HG03520 (cell line): ENCODE data around the gene LHX2.

Experiments
- ATAC-seq: cut with Tn5 transposase; IDR thresholded peaks from one replicate; pipeline ENCODE4 v1.9.1; 2021; ENCODE audit warnings: mild to moderate bottlenecking, moderate library complexity; ENCODE audit not compliant: unreplicated experiment

The LHX2 gene

DNA sequence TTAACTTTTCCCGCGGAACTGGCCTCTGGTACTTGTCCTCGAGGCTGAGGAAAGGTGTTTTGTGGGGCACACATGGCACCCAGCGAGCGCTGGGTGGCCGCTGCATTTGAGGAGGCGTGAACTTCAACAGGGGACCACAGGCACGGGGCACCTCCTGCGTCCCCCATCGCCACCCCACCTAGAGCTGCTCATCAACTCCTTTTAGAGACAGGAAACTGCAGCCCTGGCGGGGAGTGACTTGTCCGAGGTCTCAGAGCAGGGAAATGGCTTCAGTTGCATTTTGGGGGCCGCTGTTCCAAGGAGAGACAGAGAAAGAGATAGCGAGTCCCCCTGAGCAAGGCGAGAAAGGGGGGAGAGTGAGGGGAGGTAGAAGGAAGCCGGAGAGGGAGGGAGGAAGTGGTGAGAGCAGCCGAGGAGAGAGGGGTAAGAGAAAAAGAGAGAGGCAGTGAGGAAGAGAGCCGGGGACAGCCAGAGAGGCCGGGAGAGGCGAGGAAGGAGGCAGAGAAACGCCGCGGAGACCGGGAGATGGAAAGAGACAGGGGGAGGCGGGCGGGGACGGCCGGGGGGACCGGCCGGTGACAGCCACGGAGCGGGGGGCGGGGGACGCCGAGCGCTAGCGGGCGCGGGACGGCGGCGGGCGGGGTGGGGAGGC is 12.5 kb upstream of the LHX2 start:
- no peak for ATAC-seq

DNA sequence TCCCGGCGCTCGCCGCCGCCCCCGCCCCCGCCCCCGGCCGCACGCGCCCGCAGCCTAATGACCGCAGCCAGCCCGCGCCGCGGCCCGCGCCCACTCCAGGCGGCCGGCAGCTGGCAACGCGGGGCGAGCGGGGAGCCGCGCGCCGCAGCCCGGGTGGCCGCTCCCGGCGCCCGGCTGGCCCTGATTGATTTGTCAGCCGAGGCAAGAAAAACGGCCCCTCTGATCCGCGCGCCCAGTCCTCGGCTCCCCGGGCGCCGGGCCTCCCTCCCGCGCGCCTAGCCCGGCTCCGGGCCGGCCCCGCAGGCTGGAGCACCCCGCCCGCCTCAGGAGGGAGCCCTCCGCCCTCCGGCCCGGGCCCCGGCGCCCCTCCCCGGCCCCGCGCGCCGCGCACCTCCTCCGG is 11.9 kb upstream of the LHX2 start:
- ATAC-seq, result no peak

DNA sequence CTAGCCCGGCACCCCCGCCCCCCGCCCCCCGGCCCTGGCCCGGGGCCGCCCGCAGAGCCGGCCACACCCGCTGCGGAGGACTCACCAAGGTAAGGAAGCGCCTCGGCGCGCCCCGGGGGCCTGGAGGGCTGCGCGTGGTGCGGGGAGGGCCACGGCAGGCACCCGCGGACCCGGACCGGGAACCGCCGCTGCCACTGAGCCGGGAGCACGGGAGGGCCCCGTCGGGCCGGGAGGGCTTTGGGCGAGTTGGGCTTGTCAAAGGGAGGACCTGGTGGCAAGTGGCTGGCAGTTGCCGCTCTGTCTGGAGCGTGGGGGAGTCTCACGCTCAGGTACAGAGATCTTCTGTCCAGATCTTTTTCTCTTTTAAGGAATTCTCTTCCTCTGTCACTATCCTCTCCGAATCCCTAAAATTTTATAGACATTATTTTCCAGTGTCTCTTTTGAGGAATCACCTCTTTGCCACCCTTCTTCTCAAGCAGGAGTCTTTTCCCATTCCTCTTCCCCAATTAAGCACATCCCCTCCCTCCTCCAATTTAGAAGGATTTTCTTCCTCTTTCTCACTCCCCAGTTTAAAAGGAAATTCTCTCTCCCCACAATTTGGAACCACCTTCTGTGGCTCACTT is 11.3 kb upstream of the LHX2 start:
- no peak for ATAC-seq

DNA sequence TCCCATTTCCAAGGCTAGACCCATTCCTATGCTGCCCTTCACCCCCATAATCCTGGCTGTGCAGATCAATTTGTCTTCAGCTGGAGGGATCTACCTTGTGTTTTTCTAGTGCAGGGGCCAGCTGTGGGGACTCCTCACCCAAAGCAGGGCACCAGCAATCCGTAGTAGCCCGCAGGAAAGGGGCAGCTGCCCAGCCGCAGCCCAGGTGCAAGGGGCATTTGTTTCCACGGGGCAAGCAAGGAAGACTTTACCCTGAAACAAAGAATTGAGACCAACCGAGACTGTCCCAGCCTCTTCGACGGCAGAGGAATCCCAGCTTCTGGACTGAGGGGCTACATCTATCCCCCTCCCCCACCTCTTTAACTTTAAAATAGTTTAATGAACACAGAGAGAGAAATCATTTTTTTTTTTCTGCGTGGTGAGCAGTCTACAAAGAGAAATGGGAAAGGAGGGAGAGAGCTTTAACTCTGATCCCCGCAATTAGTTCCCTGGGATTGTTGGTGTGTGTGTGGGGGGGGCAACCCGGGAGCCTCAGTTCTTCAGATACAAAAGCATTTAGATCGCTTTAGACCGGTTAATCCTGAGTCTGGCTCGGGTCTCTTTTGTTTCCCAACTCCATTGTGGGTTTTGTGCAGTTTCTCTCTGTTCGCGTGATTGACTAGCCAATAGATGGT is 10.6 kb upstream of the LHX2 start:
- ATAC-seq, result no peak

DNA sequence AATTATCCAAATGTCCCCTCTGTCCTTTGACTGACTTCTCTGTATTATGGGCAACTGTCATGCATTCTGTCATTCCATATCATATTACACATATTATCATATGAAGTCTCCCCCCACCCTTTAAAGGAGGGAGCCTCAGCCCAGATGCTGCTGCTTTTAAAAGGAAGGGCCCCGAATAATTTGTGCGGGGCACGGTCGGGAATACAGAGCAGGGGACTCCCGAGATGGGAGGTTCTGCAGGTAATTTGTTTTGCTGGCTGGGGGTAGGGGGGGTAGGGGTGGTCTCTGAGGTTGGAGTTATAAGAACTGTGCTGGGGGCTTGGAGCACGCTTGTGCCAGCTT is 10.1 kb upstream of the LHX2 start:
- no peak for ATAC-seq

DNA sequence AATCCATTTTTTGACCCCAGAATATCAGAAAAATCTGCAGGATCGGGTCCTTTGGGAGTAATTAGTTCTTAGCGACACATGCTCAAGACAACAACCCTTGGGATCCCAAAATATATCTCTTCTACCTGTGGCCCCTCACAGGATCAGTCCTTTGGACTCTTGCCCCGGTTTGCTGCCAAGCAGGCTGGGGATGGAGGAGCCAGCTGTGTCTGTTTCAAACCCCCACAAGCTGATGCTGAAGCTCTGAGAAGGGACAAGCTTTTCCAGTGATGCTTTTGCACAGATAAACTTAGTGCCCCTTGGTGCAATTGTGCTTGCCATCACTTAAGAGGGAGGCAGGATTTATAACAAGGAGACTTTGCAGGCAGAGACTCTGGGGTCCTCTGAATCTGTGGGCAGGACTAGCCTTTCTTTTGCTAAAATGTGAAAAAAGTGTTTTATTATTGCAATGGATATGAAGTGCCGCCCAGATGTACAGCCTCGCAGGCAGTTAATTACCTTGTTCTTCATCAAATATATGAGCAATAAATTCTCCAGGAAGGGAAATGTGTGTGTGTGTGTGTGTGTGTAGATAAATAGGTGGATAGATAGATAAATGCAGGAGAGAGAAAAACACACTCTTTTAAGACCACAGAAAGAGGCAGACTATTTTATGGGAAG is 9.6 kb upstream of the LHX2 start:
- no peak for ATAC-seq

DNA sequence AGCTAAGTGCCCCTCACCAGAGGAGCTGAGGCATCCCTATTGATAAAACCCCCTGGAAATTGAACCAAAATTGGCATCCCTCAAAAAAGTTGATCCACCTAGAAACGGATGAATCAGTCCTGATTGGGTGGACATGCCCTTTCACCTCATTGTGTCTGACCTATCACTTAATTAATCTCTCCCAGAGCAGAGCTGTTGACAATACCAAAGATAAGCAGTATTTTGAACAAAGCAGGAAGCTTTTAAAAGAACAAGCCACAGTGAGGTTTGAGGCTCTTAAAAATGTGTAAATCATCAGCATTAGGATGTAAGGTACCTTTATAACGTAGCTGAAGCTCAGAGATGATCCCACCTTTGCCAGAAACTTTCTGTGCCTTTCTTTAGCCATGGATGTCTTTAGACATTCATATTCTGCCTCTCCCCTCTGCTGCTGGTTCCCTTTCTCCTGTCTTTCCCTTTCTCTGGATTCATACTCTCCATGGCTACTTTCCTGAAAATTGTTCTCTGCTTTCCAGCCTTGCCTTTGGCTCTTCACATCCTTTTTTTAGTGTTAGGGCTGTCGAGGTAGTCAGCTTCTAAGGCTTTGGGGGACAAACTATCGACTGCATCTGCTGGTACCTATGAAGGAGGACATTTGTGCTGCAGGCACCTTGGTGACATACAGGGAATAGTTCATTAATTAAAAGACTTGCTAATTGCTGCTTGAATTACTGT is 7.8 kb upstream of the LHX2 start:
- no peak for ATAC-seq

DNA sequence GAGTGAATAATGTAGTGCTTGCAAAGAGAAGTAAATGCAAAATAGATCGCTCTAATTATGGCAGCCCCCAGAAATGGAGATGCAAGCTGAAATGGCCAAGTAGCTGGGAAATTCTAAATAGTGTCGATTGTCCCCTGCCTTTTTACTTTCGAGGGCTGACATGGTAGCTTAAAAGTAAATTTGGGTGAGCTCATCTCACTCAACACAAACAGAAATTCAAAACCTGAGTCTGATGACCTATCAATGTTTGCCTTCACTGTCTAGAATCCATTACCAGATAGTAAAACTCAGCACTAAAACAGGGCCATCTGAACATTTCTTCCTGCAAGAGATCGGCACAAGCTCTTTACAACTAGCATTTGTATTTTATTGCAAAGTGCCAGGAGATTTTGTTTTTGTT is 7.0 kb upstream of the LHX2 start:
- ATAC-seq, result no peak

DNA sequence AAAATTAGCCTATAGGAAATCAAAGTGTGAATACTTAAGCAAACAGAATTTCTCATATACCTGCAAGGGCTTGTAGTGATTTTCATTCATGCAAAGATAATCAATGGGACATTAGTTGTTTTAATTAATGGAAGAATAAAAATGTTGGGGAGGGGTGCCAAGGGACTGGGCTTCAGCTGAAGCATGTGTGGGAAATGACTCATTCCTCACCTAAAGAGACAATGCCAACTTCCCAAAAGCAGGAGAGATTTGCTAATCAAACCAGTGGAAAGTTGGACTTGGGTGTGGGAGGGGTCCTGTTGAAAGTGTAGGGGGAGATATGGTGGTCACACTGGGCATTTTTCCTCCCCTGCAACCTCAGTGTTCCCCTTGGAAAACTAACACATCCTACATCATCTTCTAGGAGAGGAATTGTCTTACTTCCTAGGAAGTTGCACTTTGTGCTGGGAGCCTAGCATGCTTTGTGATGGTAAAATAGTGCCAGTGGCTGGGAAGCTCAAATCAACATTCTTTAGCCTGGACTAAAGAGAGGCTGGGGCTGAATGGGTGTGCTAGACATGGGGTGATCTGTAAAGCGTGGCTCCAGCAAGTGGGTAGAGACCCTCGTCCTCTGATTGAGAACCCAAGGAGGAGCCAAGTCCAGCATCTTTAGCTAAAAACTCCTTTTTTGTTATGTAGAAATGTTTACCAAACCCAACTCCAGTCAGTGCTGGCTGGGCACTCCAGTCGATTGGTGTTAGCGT is 6.4 kb upstream of the LHX2 start:
- no peak for ATAC-seq

DNA sequence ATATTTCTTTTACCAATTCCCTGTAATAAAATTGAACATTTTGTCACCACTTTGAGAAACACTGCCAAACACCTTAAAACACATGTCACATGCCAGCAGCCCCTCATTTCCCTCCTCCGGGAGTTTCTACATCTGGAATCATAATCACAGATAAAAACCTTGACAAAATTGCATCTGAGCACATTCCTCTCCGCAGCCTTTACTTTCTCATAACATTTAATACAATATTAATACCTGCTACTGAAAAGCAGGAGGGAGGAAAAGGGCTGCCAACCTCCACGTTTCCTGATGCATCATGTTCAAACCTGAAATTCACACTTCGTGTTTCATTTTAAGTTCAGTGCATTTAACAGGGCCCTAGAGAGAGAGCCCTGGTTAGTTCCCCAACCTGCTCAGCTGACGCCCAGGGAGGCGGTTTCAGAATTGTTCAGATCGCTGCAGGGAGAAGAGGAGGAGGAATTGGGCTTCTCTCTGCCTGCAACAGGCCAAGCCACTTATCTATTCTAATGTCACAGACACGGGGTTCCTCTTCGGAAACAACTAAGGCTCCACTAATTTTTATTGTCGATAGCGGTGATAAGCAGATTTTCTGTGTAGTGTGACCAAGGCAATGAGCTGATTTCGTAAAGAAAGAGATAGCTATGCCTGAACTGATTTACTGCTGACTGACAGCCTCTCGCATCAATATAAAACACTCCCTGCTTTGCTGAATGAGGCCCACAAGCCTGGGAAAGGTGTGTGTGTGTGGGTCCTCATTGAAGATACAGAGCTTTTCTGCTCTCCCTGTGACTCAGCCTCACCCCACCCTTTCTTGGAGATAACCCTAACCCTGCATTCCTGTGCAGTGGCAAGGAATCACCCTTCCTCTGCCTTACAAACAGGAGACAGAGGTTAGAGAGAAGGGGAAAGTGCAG is 4.9 kb upstream of the LHX2 start:
- ATAC-seq, result no peak

DNA sequence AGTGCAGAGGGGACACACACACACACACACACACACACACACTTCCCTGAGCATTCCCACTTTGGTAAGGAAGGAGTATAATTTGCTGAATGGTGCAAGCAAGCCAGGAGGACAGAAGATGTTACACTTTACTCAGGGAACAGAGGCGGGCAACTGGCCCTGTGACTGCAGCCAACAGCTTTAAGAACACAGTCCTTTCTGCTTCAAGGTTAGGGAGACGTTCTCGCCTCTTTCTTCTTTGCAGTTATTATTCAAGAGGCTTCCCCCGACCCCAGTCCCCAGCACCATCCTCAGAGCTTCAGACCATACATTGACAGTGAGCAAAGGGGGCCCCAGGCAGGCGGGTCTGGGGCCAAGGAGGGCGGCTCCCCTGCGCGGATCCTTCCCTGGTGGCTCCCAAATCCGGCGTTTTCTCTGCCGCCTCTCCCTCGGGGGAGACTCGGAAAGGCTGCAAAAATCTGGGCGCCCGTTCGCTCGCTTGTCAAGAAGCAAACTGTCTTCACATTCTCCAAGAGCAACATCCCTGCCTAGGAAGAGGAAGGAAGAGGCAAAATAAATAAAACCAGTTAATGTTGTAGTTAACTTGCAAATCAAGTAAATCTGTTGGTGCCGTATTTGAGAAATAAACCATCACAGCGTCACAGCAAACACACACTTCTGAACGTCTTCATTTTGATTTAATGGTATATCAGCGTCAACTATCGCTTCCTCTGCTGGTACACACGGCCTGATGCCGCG is 3.8 kb upstream of the LHX2 start:
- no peak for ATAC-seq

DNA sequence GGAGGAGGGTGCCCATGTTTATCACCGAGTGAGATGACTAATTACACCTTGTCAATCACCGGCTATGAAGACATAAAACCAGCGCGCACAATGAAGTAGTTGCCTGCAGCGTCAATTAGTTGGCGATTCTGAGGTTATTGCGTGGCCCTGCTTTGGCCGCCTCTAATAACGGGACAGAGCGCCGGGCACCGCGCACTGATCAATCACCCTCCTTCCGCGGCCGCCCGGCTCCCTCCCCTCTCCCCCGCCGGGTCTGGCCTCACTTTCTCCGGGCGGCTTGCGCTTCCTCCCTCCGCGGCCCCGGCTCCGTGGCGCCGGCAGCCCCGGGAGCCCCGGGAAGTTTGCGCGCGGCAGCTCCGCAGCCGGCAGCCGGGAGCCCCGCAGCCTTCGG is 3.3 kb upstream of the LHX2 start:
- ATAC-seq, result no peak

DNA sequence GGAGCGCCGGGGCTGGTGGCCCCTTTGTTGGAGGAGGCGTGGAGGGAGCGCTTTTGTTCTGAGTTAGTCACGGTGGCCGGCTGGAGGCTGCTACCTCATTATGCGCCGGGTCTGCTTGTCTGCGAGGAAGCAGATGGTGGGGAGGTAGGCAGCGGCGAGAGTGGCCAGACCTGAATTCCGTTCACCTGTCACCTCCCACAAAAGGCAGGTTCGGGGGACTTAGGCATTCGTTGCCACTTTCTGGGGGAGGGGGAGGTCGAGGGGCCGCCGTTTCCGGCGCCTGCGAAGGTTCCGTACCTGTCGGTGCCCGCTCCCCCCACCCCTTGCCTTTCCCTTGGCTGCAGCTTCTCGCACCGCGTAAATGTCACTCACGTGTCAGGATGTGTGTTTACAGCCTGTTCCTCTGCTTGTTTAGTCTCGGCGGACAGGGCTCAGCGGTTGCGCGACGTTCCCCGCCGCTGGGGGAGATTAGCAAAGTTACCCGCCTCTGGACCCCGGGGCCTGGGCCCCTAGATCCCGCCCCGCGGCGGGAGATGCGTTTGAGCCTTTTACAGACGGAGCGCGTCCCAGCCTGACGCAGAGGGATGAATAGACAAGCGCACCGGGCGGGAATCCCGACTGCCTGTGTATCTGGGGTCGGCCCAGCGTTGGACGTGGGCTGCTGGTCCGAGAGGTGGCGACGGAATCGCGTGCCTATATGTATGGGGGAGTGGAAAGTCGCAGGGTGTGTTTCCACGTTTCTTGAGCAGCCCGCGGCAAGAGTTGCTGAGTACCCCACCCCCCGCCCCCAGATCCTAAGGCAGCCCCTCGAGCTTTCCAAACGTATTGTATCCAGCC is 2.7 kb upstream of the LHX2 start:
- ATAC-seq, result no peak

DNA sequence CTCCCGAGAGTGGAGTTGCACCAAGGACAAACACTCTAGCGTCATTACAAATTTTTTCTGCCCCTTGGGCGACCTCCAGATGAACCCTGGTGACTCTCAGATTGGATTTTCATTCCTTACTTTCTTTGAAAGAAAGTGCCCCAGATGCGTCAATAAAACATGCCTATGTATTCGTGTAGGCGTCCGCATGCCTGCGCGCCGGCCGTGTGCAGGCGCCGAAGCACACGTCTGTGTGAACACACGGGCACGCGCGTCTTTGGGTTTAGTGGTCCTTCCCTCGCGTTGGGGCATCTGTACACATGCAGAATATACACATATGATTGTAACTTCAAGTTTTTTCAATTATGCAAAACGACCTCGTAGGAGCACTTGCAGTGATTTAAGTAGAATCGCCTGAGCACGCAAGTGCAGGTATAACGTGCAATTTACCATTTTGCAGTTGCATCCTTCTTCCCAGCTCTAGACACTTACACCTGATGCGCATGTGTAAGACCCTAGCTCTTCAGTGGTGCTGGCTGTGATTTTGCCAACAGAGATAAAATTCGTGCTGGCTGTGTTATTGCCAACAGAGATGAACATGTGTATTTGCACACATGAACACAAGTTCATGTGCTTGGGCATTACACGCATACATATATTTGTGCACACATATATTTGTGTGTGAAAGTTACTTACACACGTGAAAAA is 1.9 kb upstream of the LHX2 start:
- no peak for ATAC-seq

DNA sequence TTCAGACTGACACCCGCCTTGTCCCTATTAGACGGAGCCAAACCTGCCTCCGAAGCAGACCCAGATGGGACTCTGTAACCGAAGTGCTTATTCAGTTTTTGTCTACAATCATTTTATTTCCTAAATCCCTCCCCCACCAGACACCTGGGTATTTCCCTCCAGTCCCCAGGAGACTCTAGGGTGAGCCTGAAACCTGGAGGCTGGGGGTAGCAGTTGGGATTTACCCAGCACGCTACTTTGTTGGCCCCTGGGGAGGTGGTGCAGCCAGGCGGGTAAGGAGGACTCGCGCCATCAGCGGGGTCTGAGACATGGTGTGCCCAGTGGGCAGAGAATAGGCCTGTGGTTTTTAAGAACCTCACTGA is 1.3 kb upstream of the LHX2 start:
- ATAC-seq, result no peak

DNA sequence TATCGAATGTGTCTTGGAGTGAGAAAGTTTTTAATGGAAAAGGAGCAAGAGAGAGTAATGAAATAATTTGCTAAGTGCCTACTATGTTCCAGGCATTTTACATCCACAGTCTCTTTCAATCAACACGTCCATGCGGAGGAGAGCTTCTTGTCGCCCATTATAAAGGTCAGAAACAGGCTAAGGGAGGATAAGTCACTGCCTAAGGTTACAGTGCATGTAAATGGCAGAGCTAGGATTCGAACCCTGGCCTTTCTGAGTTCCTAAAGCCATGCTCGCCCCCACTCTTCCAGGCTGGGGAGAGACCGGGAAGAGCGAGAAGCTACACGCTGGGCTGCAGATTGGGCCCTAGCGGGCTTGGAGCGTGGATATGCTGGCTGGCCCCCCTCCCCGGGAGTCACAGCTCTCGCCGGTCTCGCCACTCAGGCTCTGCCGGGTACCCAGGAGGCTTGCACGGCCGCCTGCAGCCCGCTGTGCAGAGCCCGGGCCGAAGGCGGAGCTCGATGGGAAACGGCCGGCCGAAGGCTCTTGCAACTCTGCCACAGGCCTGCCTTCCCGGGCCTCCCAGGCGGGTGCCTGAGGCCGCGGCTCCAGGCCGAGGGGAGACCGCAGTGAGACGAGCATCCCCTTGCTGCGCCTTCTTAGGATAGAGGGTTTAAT is 775 bp upstream of the LHX2 start:
- ATAC-seq, result no peak
